ENCODE measurements around the gene DUOX1. TPM values are rescaled to one million over a fixed set of nuclear protein-coding genes. Genes with fewer than 3 reads are reported as not detected.

DUOX1 gene
- total RNA-seq, 1 experiment from 2014 or later: not detected

DNA sequence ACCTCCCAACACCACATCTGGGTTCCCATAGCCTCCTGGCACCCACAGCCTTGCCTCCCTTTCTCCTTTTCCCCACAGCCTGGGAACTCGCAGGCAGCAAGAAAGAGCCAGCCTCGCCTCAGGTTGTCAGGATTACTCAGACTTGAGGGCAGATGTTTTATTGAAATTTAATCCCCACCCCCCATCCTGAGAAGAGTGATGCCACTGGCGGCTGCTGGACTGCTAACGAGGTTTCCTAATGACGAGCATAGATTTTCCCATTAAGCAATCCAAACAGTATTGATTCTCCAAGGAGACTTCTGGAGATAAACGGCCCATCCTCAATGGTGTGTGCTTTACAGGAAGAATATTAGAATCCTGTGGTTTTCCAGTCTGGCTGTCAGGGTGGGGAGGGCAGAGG is 44.3 kb downstream of the DUOX1 start:
- Histone ChIP-seq H3K79me2 (ENCODE audit: low read depth) (no peaks in the 10 kb centered on the region), H3K9me2 (ENCODE audit: insufficient read depth) (no peaks in the 10 kb centered on the region), H2AFZ (no peak overlapping the region), H3K27me3 (ENCODE audit: insufficient read depth, low read depth) (no peaks in the 10 kb centered on the region), H3K27ac (no peak overlapping the region), H4K20me1 (ENCODE audit: insufficient read depth) (no peaks in the 10 kb centered on the region), H3K4me3 (no peak overlapping the region), H3K4me1 (replicated peaks; ENCODE audit: insufficient read depth) (no peaks in the 10 kb centered on the region), H3K9me3 (ENCODE audit: insufficient read depth, low read depth) (no peaks in the 10 kb centered on the region), H3K36me3 (ENCODE audit: low read depth) (no peaks in the 10 kb centered on the region), H3F3A (ENCODE audit: insufficient read depth, low read depth) (no peaks in the 10 kb centered on the region), H3K4me2 (no peak overlapping the region)
- no peak for DNase-seq
- POLR2A ChIA-PET (ENCODE audit: unreplicated experiment): no interaction called here
- TF ChIP-seq EZH2 (IDR thresholded peaks at IDR 0.05; ENCODE audit: low read depth): no peak
- TF ChIP-seq, protein P1, sequence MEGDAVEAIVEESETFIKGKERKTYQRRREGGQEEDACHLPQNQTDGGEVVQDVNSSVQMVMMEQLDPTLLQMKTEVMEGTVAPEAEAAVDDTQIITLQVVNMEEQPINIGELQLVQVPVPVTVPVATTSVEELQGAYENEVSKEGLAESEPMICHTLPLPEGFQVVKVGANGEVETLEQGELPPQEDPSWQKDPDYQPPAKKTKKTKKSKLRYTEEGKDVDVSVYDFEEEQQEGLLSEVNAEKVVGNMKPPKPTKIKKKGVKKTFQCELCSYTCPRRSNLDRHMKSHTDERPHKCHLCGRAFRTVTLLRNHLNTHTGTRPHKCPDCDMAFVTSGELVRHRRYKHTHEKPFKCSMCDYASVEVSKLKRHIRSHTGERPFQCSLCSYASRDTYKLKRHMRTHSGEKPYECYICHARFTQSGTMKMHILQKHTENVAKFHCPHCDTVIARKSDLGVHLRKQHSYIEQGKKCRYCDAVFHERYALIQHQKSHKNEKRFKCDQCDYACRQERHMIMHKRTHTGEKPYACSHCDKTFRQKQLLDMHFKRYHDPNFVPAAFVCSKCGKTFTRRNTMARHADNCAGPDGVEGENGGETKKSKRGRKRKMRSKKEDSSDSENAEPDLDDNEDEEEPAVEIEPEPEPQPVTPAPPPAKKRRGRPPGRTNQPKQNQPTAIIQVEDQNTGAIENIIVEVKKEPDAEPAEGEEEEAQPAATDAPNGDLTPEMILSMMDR (conservative IDR thresholded peaks at IDR 0.05): no peak
- intact Hi-C loops (cut with micrococcal nuclease; ENCODE audit: unreplicated experiment): no loop called here
- CTCF ChIA-PET: no interaction called here
- no TSS peak for BruUV-seq (replicated peaks)

DNA sequence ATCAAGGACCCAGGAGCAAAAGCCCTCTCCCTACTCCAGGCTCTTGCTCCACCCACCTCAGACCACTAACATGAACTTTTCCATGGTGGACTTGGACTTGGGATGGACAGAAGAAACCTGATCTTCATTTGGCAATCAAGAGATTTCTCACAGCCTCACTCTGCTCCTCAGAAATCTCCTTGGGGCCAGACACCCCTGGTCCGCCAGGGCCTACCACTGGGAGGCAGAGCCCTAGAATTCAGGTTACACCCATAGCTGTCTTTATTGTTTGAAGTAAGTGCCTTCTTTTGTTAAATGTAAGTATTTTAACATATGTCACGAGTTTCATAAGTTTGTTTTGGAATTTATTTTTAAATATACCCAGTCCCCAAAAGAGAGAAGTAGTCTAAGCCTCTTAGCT is 44.8 kb downstream of the DUOX1 start:
- intact Hi-C loops (cut with micrococcal nuclease; ENCODE audit: unreplicated experiment): no loop called here
- ChIA-PET POLR2A (ENCODE audit: unreplicated experiment) (no interaction called here), CTCF (interaction anchor here (0.6 kb wide), 1 partner anchor 118 kb away, joined by 3 read pairs; no protein-coding TSS in a partner anchor)
- no peaks in the 10 kb centered on the region for H3K79me2 ChIP-seq (ENCODE audit: low read depth)
- H2AFZ ChIP-seq: no peak overlapping the region
- H3K9me2 ChIP-seq (ENCODE audit: insufficient read depth): no peaks in the 10 kb centered on the region
- H3K27me3 ChIP-seq (ENCODE audit: insufficient read depth, low read depth): no peaks in the 10 kb centered on the region
- no peak for DNase-seq
- no peaks in the 10 kb centered on the region for H4K20me1 ChIP-seq (ENCODE audit: insufficient read depth)
- H3K27ac ChIP-seq: no peak overlapping the region
- no peaks in the 10 kb centered on the region for H3K9me3 ChIP-seq (ENCODE audit: insufficient read depth, low read depth)
- no TSS peak for BruUV-seq (replicated peaks)
- no peaks in the 10 kb centered on the region for H3K36me3 ChIP-seq (ENCODE audit: low read depth)
- no peaks in the 10 kb centered on the region for H3F3A ChIP-seq (ENCODE audit: insufficient read depth, low read depth)
- no peak for TF ChIP-seq EZH2 (IDR thresholded peaks at IDR 0.05; ENCODE audit: low read depth)
- TF ChIP-seq, protein P1 (conservative IDR thresholded peaks at IDR 0.05): no peak
- no peak overlapping the region for H3K4me3 ChIP-seq
- H3K4me2 ChIP-seq: no peak overlapping the region
- no peaks in the 10 kb centered on the region for H3K4me1 ChIP-seq (replicated peaks; ENCODE audit: insufficient read depth)

DNA sequence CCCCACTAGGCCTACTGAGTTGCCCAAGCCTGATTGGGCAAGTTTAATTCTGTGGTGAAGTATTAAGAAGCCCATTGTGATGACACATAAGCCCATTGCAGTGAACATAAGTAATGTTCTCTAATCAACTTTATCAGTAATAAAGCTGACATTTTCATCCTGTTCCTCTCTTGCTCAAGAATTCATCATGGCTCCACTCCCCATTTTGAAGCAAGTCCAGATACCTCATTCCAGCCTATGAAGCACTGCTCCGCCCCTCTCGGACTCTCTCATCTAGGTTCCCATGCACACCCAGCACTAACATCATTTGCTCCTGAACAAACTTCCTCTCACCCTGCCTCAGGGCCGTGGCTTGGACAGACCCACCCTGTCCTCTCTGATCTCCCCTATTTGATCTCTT is 47.5 kb downstream of the DUOX1 start:
- no peaks in the 10 kb centered on the region for H3K4me1 ChIP-seq (replicated peaks; ENCODE audit: insufficient read depth)
- H3K9me2 ChIP-seq (ENCODE audit: insufficient read depth): no peaks in the 10 kb centered on the region
- no peaks in the 10 kb centered on the region for H3K27me3 ChIP-seq (ENCODE audit: insufficient read depth, low read depth)
- TF ChIP-seq, protein P1 (conservative IDR thresholded peaks at IDR 0.05): no peak
- no peak for TF ChIP-seq EZH2 (IDR thresholded peaks at IDR 0.05; ENCODE audit: low read depth)
- H3K27ac ChIP-seq: no peak overlapping the region
- H3K9me3 ChIP-seq (ENCODE audit: insufficient read depth, low read depth): no peaks in the 10 kb centered on the region
- POLR2A ChIA-PET (ENCODE audit: unreplicated experiment): no interaction called here
- H4K20me1 ChIP-seq (ENCODE audit: insufficient read depth): no peaks in the 10 kb centered on the region
- no peak for DNase-seq
- no peak overlapping the region for H2AFZ ChIP-seq
- no peak overlapping the region for H3K4me3 ChIP-seq
- H3K36me3 ChIP-seq (ENCODE audit: low read depth): no peaks in the 10 kb centered on the region
- intact Hi-C loops (cut with micrococcal nuclease; ENCODE audit: unreplicated experiment): no loop called here
- H3K79me2 ChIP-seq (ENCODE audit: low read depth): no peaks in the 10 kb centered on the region
- H3F3A ChIP-seq (ENCODE audit: insufficient read depth, low read depth): no peaks in the 10 kb centered on the region
- CTCF ChIA-PET: no interaction called here
- no TSS peak for BruUV-seq (replicated peaks)
- no peak overlapping the region for H3K4me2 ChIP-seq

Measured in PC-9 (cell line).